HepG2 (cell line): ENCODE measurements around the gene SRP9. TPM values are rescaled to one million over a fixed set of nuclear protein-coding genes. Genes with fewer than 3 reads are reported as not detected.

Experiments
- ARID2 ChIP-seq: sonication (generic); formaldehyde crosslinking; IDR thresholded peaks from 2 replicates; pipeline ENCODE4 v1.8.1; 2022; ENCODE audit warnings: mild to moderate bottlenecking, missing genetic modification reagents, borderline replicate concordance
- BRF2 ChIP-seq: sonication (generic); formaldehyde crosslinking; IDR thresholded peaks from 2 replicates; pipeline ENCODE4 v1.8.1; 2022; ENCODE audit warnings: mild to moderate bottlenecking, missing genetic modification reagents
- CENPX ChIP-seq: sonication (generic); formaldehyde crosslinking; IDR thresholded peaks from 2 replicates; pipeline ENCODE4 v1.9.0; 2021; ENCODE audit warnings: mild to moderate bottlenecking, missing genetic modification reagents, moderate library complexity
- ELF3 ChIP-seq: IDR thresholded peaks from 2 replicates; pipeline ENCODE4 v1.6.1; 2016; ENCODE audit warnings: missing genetic modification reagents, missing compliant biosample characterization
- LBX2 ChIP-seq: sonication (generic); formaldehyde crosslinking; IDR thresholded peaks from 2 replicates; pipeline ENCODE4 v1.5.0; 2020; ENCODE audit warnings: missing genetic modification reagents, mild to moderate bottlenecking, borderline replicate concordance
- MAFG ChIP-seq: sonication (generic); formaldehyde crosslinking; IDR thresholded peaks from 2 replicates; pipeline ENCODE4 v1.5.1; 2020; ENCODE audit warnings: mild to moderate bottlenecking, missing genetic modification reagents
- MIXL1 ChIP-seq: IDR thresholded peaks from 2 replicates; pipeline ENCODE4 v1.6.1; 2016
- MZF1 ChIP-seq: sonication (generic); formaldehyde crosslinking; IDR thresholded peaks from 2 replicates; pipeline ENCODE4 v1.8.1; 2023; ENCODE audit warnings: mild to moderate bottlenecking, missing genetic modification reagents, borderline replicate concordance
- NFIB ChIP-seq: sonication (generic); formaldehyde crosslinking; IDR thresholded peaks from 2 replicates; pipeline ENCODE4 v1.9.0; 2021; ENCODE audit warnings: missing genetic modification reagents, mild to moderate bottlenecking, borderline replicate concordance
- RCOR2 ChIP-seq: IDR thresholded peaks from 2 replicates; pipeline ENCODE4 v1.6.1; 2016; ENCODE audit warnings: missing biosample characterization, missing genetic modification reagents
- SMAD9 ChIP-seq: sonication (generic); formaldehyde crosslinking; IDR thresholded peaks from 2 replicates; pipeline ENCODE4 v1.5.1; 2020; ENCODE audit warnings: mild to moderate bottlenecking, missing genetic modification reagents
- TFAP4 ChIP-seq: sonication (generic); IDR thresholded peaks from 2 replicates; pipeline ENCODE4 v1.6.1; 2016; ENCODE audit warnings: low read depth, borderline replicate concordance
- TMF1 ChIP-seq: sonication (generic); formaldehyde crosslinking; IDR thresholded peaks from 2 replicates; pipeline ENCODE4 v1.8.1; 2022; ENCODE audit warnings: low read depth, missing genetic modification reagents
- ZFP36L2 ChIP-seq: sonication (generic); formaldehyde crosslinking; IDR thresholded peaks from 2 replicates; pipeline ENCODE4 v1.4.0; 2020; ENCODE audit warnings: missing genetic modification reagents
- ZGPAT ChIP-seq: IDR thresholded peaks from 2 replicates; pipeline ENCODE4 v1.6.1; 2016; ENCODE audit warnings: mild to moderate bottlenecking
- ZHX1 ChIP-seq: sonication (generic); formaldehyde crosslinking; IDR thresholded peaks from 2 replicates; pipeline ENCODE4 v1.8.1; 2022; ENCODE audit warnings: low read depth, mild to moderate bottlenecking, missing genetic modification reagents
- ZMYM2 ChIP-seq: sonication (generic); formaldehyde crosslinking; IDR thresholded peaks from 2 replicates; pipeline ENCODE4 v1.8.0; 2022; ENCODE audit warnings: mild to moderate bottlenecking, missing genetic modification reagents
- ZNF230 ChIP-seq: sonication (generic); formaldehyde crosslinking; IDR thresholded peaks from 2 replicates; pipeline ENCODE4 v1.4.0; 2020; ENCODE audit warnings: mild to moderate bottlenecking, missing genetic modification reagents
- ZNF354B ChIP-seq: sonication (generic); formaldehyde crosslinking; IDR thresholded peaks from 2 replicates; pipeline ENCODE4 v1.8.0; 2022; ENCODE audit warnings: mild to moderate bottlenecking, missing genetic modification reagents
- ZNF720 ChIP-seq: sonication (generic); formaldehyde crosslinking; IDR thresholded peaks from 2 replicates; pipeline ENCODE4 v1.4.0; 2020; ENCODE audit warnings: missing genetic modification reagents
- ZSCAN20 ChIP-seq: sonication (generic); formaldehyde crosslinking; IDR thresholded peaks from 2 replicates; pipeline ENCODE4 v1.4.0; 2020; ENCODE audit warnings: missing genetic modification reagents, mild to moderate bottlenecking, borderline replicate concordance
- ZSCAN30 ChIP-seq: sonication (generic); formaldehyde crosslinking; IDR thresholded peaks from 2 replicates; pipeline ENCODE4 v1.5.0; 2020; ENCODE audit warnings: mild to moderate bottlenecking, missing genetic modification reagents
- polyA plus RNA-seq, 8 experiments: library from polyadenylated mRNA; depleted of rRNA in 3 of 8; stranded (reverse) in 7 of 8; unstranded in 1 of 8; fragments of >200 nt; fragmentation: Illumina TruSeq in 4 of 8; extraction: Trizol in 4 of 8; gene quantifications; 2 replicates each; pipeline versions ENCODE4 v1.2.1 to v1.2.3, GENCODE V29; 2011 to 2016; ENCODE audit warnings: low read depth in 4 of 8, missing spikeins in 1 of 8, mixed read lengths in 1 of 8; ENCODE audit not compliant: insufficient read depth in 1 of 8
- total RNA-seq, 5 experiments: library from RNA; depleted of rRNA; stranded (reverse); fragments of >200 nt; fragmentation: Illumina TruSeq; extraction: Trizol; gene quantifications; 2 replicates each; pipeline ENCODE4 v1.2.3, GENCODE V29; 2016; ENCODE audit warnings: low read depth in 1 of 5

The SRP9 gene
- total and polyA plus RNA-seq, 2 of the 13 experiments (the other 11 are each of a cell fraction or from before 2014, with no cell fraction given), result 251 to 307 TPM

- TF ChIP-seq ZHX1 (CRISPR knock-in tag) (no peak), ELF3 (CRISPR knock-in tag) (no peak; the same call in 1 of the 2 replicates), ZSCAN30 (CRISPR knock-in tag) (no peak), BRF2 (CRISPR knock-in tag) (0 out of 2 replicates have a peak, but pooled peaks have one; percentile 24), MAFG (no peak), NFIB (CRISPR knock-in tag) (no peak), ZNF720 (CRISPR knock-in tag) (no peak), ARID2 (CRISPR knock-in tag) (no peak), CENPX (CRISPR knock-in tag) (no peak), ZNF230 (CRISPR knock-in tag) (no peak), ZMYM2 (CRISPR knock-in tag) (0 out of 2 replicates have a peak, but pooled peaks have one; percentile 30), ZGPAT (CRISPR knock-in tag) (no peak), SMAD9 (CRISPR knock-in tag) (no peak), ZFP36L2 (CRISPR knock-in tag) (no peak), MZF1 (CRISPR knock-in tag) (no peak), RCOR2 (CRISPR knock-in tag) (no peak), ZNF354B (CRISPR knock-in tag) (no peak), TMF1 (CRISPR knock-in tag) (no peak), TFAP4 (no peak), MIXL1 (CRISPR knock-in tag) (no peak), LBX2 (CRISPR knock-in tag) (no peak), ZSCAN20 (CRISPR knock-in tag) (no peak)
Observed at GRCh38 chr1:225809842-225810578, 32.4 kb downstream of the SRP9 start, which contains the start of gene EPHX1 (continued).
